Type B pancreatic cell (in vitro differentiated cells): Measurements from ENCODE around the gene SEC14L1. TPM values are rescaled to one million over a fixed set of nuclear protein-coding genes. Genes with fewer than 3 reads are reported as not detected.

ENCODE experiments used
- DNase-seq: peaks from one replicate; pipeline ENCODE4 v3.0.0; 2021; ENCODE audit warnings: mixed read lengths; ENCODE audit not compliant: unreplicated experiment; ENCODE audit errors: extremely low spot score
- H3K27ac Mint-ChIP-seq: 2 replicates; pipeline ENCODE4 v1.8.0; 2021; ENCODE audit warnings: mild to moderate bottlenecking, mixed read lengths
- H3K27me3 Mint-ChIP-seq: 2 replicates; pipeline ENCODE4 v1.8.0; 2021; ENCODE audit warnings: mixed read lengths
- H3K36me3 Mint-ChIP-seq: 2 replicates; pipeline ENCODE4 v1.8.0; 2021; ENCODE audit warnings: mixed read lengths
- H3K4me1 Mint-ChIP-seq: one replicate; pipeline ENCODE4 v1.8.0; 2021; ENCODE audit warnings: mixed read lengths; ENCODE audit not compliant: unreplicated experiment
- H3K4me3 Mint-ChIP-seq: 2 replicates; pipeline ENCODE4 v1.8.0; 2021; ENCODE audit warnings: mild to moderate bottlenecking, mixed read lengths
- H3K9me3 Mint-ChIP-seq: 2 replicates; pipeline ENCODE4 v1.8.0; 2021; ENCODE audit warnings: mixed read lengths
- CTCF ChIP-seq: fragments of 200-600 bp; sonication (generic); conservative IDR thresholded peaks from 2 replicates; pipeline ENCODE4 v1.5.0; 2021; ENCODE audit warnings: antibody characterized with exemption, mild to moderate bottlenecking
- total RNA-seq: library from RNA; stranded (reverse); gene quantifications from 2 replicates; pipeline ENCODE4 v1.2.1, GENCODE V29; 2021; ENCODE audit warnings: low replicate concordance

SEC14L1 gene
- total RNA-seq, 1 donor from 2014 or later: 74.9 TPM

DNA sequence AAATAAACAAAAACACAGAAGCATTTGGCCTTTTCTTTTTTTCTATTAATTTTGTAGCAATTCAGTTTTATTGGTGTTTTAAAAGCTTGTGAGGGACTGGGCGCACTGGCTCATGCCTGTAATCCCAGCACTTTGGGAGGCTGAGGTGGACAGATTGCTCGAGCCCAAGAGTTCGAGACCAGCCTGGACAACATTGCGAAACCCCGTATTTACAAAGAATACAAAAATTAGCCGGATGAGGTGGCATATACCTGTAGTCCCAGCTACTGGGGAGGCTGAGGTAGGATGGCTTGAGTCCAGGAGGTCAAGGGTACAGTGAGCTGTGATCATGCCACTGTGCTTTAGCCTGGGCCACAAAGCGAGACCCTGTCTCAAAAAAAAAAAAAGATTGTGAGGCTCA, 53.4 kb downstream of the SEC14L1 start:
- H3K36me3 Mint-ChIP-seq: peaks cover 38% of the 10 kb centered on the region

DNA sequence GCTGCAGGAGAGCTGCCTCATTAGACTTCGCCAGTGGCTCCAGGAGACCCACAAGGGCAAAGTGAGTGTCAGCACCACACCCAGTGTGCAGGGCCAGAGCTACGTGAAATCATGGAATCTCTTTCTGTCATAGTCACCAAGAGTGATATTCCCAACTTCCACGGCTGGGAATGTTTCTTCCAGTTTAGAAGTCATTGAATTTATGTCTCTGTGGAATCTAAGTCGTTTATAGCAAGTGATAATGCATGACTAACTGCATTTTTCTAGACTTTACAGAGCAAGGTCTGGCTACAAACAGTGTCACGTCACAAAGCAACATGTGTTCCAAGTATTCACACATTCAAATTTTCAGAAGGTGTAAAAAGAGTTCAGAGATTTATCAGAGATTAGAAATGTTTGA, 55.5 kb downstream of the SEC14L1 start:
- peaks cover 48% of the 10 kb centered on the region for H3K36me3 Mint-ChIP-seq
- no peak overlapping the region for H3K4me3 Mint-ChIP-seq
- no peak for DNase-seq
- H3K4me1 Mint-ChIP-seq: no peaks in the 10 kb centered on the region
- no peaks in the 10 kb centered on the region for H3K9me3 Mint-ChIP-seq
- no peak for TF ChIP-seq CTCF
- H3K27me3 Mint-ChIP-seq: no peaks in the 10 kb centered on the region
- H3K27ac Mint-ChIP-seq: no peak overlapping the region

More for the DNA sequence above, 53.4 kb downstream of the SEC14L1 start:
- H3K4me1 Mint-ChIP-seq: no peaks in the 10 kb centered on the region
- no peak for DNase-seq
- no peak for TF ChIP-seq CTCF
- no peaks in the 10 kb centered on the region for H3K9me3 Mint-ChIP-seq
- H3K4me3 Mint-ChIP-seq: no peak overlapping the region
- no peak overlapping the region for H3K27ac Mint-ChIP-seq
- no peaks in the 10 kb centered on the region for H3K27me3 Mint-ChIP-seq

GRCh38 chr17:77197115-77197514, 56.3 kb downstream of the SEC14L1 start:
- no peak overlapping the region for H3K4me3 Mint-ChIP-seq
- H3K36me3 Mint-ChIP-seq: peaks cover 42% of the 10 kb centered on the region
- no peaks in the 10 kb centered on the region for H3K27me3 Mint-ChIP-seq
- H3K27ac Mint-ChIP-seq: no peak overlapping the region
- H3K9me3 Mint-ChIP-seq: no peaks in the 10 kb centered on the region
- H3K4me1 Mint-ChIP-seq: no peaks in the 10 kb centered on the region
- no peak for DNase-seq
- TF ChIP-seq CTCF: no peak

- DNase-seq: no peak
- Mint-ChIP-seq H3K27me3 (no peaks in the 10 kb centered on the region), H3K27ac (peak overlapping the region; percentile 62), H3K4me3 (no peak overlapping the region), H3K9me3 (no peaks in the 10 kb centered on the region), H3K4me1 (no peaks in the 10 kb centered on the region), H3K36me3 (peaks cover 48% of the 10 kb centered on the region)
- TF ChIP-seq CTCF: no peak
Observed at GRCh38 chr17:77200711-77201110, 59.9 kb downstream of the SEC14L1 start.

- no peaks in the 10 kb centered on the region for H3K27me3 Mint-ChIP-seq
- no peak for DNase-seq
- peaks cover 46% of the 10 kb centered on the region for H3K36me3 Mint-ChIP-seq
- no peak overlapping the region for H3K27ac Mint-ChIP-seq
- H3K4me1 Mint-ChIP-seq: peaks cover 6% of the 10 kb centered on the region
- no peak for TF ChIP-seq CTCF
- H3K4me3 Mint-ChIP-seq: no peak overlapping the region
- H3K9me3 Mint-ChIP-seq: no peaks in the 10 kb centered on the region
Observed at GRCh38 chr17:77203436-77203835, 62.7 kb downstream of the SEC14L1 start.

- no peak for TF ChIP-seq CTCF
- no peaks in the 10 kb centered on the region for H3K27me3 Mint-ChIP-seq
Observed at GRCh38 chr17:77203846-77204245, 63.1 kb downstream of the SEC14L1 start.

More at GRCh38 chr17:77203846-77204245, 63.1 kb downstream of the SEC14L1 start:
- H3K4me1 Mint-ChIP-seq: peaks cover 10% of the 10 kb centered on the region
- DNase-seq: no peak
- no peaks in the 10 kb centered on the region for H3K9me3 Mint-ChIP-seq
- H3K36me3 Mint-ChIP-seq: peaks cover 50% of the 10 kb centered on the region
- no peak overlapping the region for H3K4me3 Mint-ChIP-seq
- no peak overlapping the region for H3K27ac Mint-ChIP-seq
